Right lobe of liver (tissue), 4 donors: ENCODE results near the gene FANCC.

ENCODE experiments used
- POLR2A ChIP-seq: fragments of 450-650 bp; IDR thresholded peaks from one replicate; pipeline ENCODE4 v1.6.1; 2017; ENCODE audit warnings: antibody characterized with exemption, mild to moderate bottlenecking
- TF ChIP-seq, protein P1 (sequence below), 4 donors: fragments of 200-600 bp in 3 of 4; fragments of 450-650 bp in 1 of 4; IDR thresholded peaks; one replicate each; pipeline versions ENCODE4 v1.5.1 to v1.8.0; 2016 to 2022; ENCODE audit warnings: antibody characterized with exemption in 4 of 4, mild to moderate bottlenecking in 2 of 4
- donor health status: DM: no; HTN: no; CAD: no.
- donor health status: DM: no; HTN: no; CAD: no.
- donor health status: DM: no; HTN: yes; CAD: no.

DNA sequence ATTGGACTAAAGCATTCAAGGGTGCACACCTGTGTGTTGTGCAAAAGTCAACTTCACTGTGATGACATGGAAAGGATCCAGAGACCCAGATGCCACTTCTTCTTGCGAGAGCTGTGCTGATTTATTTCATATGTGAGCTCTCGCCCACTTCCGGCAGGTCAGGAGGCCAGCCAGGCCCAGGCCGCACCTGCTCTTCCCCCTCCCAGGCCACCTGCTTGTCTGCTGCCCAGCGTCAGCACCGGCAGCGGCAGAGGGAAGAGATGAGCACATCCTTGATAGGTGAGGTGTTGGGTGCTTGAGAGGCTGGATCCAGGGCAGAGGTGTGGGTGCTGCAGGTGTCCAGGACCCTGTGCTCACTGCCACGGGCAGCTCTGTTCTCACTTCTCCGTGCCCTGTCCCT, 242.9 kb downstream of the FANCC start:
- TF ChIP-seq POLR2A = no peak
- TF ChIP-seq, protein P1, sequence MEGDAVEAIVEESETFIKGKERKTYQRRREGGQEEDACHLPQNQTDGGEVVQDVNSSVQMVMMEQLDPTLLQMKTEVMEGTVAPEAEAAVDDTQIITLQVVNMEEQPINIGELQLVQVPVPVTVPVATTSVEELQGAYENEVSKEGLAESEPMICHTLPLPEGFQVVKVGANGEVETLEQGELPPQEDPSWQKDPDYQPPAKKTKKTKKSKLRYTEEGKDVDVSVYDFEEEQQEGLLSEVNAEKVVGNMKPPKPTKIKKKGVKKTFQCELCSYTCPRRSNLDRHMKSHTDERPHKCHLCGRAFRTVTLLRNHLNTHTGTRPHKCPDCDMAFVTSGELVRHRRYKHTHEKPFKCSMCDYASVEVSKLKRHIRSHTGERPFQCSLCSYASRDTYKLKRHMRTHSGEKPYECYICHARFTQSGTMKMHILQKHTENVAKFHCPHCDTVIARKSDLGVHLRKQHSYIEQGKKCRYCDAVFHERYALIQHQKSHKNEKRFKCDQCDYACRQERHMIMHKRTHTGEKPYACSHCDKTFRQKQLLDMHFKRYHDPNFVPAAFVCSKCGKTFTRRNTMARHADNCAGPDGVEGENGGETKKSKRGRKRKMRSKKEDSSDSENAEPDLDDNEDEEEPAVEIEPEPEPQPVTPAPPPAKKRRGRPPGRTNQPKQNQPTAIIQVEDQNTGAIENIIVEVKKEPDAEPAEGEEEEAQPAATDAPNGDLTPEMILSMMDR (IDR thresholded peaks at IDR 0.05) = no peak
